PC-9 (cell line): Measurements from ENCODE around the gene CBLL2. TPM values are rescaled to one million over a fixed set of nuclear protein-coding genes. Genes with fewer than 3 reads are reported as not detected.
A peak's percentile ranks its signal among the peaks of the same experiment; 100 is the strongest.

Source experiments
- Bru-seq: library from RNA; stranded (reverse); fragments of 400-500 nt; gene quantifications from one replicate; lab custom pipeline; 2021; lab: Mats Ljungman, UMichigan
- BruChase-seq, 2 experiments: library from RNA; stranded (reverse); fragments of 400-500 nt; gene quantifications; one replicate each; lab custom pipeline; 2021; lab: Mats Ljungman, UMichigan
- BruUV-seq: library from RNA; stranded (reverse); fragments of 400-500 nt; replicated peaks from 2 replicates; lab custom pipeline; 2021; lab: Mats Ljungman, UMichigan
- CTCF ChIA-PET: fragments of 300-600 bp; sonication (Branson Sonifier 250); formaldehyde crosslinking; loops from one replicate; lab custom pipeline; 2022; ENCODE audit warnings: antibody characterized with exemption; lab: Charles Lee
- POLR2A ChIA-PET: fragments of 300-600 bp; sonication (Branson Sonifier 250); formaldehyde crosslinking; loops from one replicate; lab custom pipeline; 2022; ENCODE audit warnings: antibody characterized with exemption; ENCODE audit not compliant: unreplicated experiment; lab: Charles Lee
- DNase-seq, 2 experiments: peaks; one replicate each; pipeline versions ENCODE4 v3.0.0 to v3.0.0-alpha.2; 2015 to 2022; ENCODE audit warnings: mixed read lengths in 1 of 2
- H2AFZ ChIP-seq: fragments of 200-600 bp; sonication (generic); 2 replicates; pipeline ENCODE4 v1.8.1; 2017; ENCODE audit warnings: antibody characterized with exemption
- H3F3A ChIP-seq: fragments of 200-600 bp; sonication (generic); 2 replicates; pipeline ENCODE4 v1.8.1; 2017; ENCODE audit warnings: antibody characterized with exemption, mild to moderate bottlenecking, low read depth; ENCODE audit not compliant: insufficient read depth
- H3K27ac ChIP-seq: fragments of 200-600 bp; sonication (generic); 2 replicates; pipeline ENCODE4 v1.6.1; 2016; ENCODE audit warnings: mixed run types
- H3K27me3 ChIP-seq: fragments of 200-600 bp; sonication (generic); 2 replicates; pipeline ENCODE4 v1.6.1; 2016; ENCODE audit warnings: low read depth, mixed run types; ENCODE audit not compliant: insufficient read depth
- H3K36me3 ChIP-seq: fragments of 200-600 bp; sonication (generic); 2 replicates; pipeline ENCODE4 v1.6.1; 2016; ENCODE audit warnings: low read depth, mixed run types
- H3K4me1 ChIP-seq: fragments of 200-600 bp; sonication (generic); replicated peaks from 2 replicates; pipeline ENCODE4 v1.6.1; 2016; ENCODE audit warnings: mixed run types; ENCODE audit not compliant: insufficient read depth
- H3K4me2 ChIP-seq: fragments of 200-600 bp; sonication (generic); 2 replicates; pipeline ENCODE4 v1.6.1; 2017; ENCODE audit warnings: mixed run types
- H3K4me3 ChIP-seq: fragments of 200-600 bp; sonication (generic); 2 replicates; pipeline ENCODE4 v1.6.1; 2016; ENCODE audit warnings: mixed run types
- H3K79me2 ChIP-seq: fragments of 200-600 bp; sonication (generic); 2 replicates; pipeline ENCODE4 v1.6.1; 2017; ENCODE audit warnings: low read depth, mixed run types
- H3K9me2 ChIP-seq: fragments of 200-600 bp; sonication (generic); 2 replicates; pipeline ENCODE4 v1.8.1; 2017; ENCODE audit warnings: mild to moderate bottlenecking; ENCODE audit not compliant: insufficient read depth
- H3K9me3 ChIP-seq: fragments of 200-600 bp; sonication (generic); 2 replicates; pipeline ENCODE4 v1.8.1; 2016; ENCODE audit warnings: low read depth; ENCODE audit not compliant: insufficient read depth
- H4K20me1 ChIP-seq: fragments of 200-600 bp; sonication (generic); 2 replicates; pipeline ENCODE4 v1.8.1; 2017; ENCODE audit not compliant: insufficient read depth
- CTCF ChIP-seq: fragments of 200-600 bp; sonication (generic); conservative IDR thresholded peaks from 2 replicates; pipeline ENCODE4 v1.6.1; 2017; ENCODE audit warnings: mixed run types, antibody characterized with exemption, mild to moderate bottlenecking, moderate library complexity
- EZH2 ChIP-seq: fragments of 200-600 bp; sonication (generic); IDR thresholded peaks from 2 replicates; pipeline ENCODE4 v1.8.0; 2017; ENCODE audit warnings: antibody characterized with exemption, low read depth
- intact Hi-C: fragments of 100-400 bp; cut with micrococcal nuclease; formaldehyde crosslinking; loops from one replicate; pipeline ENCODE4 v1.10.0; 2022; ENCODE audit not compliant: unreplicated experiment
- long read RNA-seq: library from polyadenylated mRNA; stranded (forward); transcript quantifications from one replicate; pipeline ENCODE4 v2.0.0, GENCODE V29; 2022
- total RNA-seq: library from RNA; stranded (reverse); gene quantifications from 2 replicates; pipeline ENCODE4 v1.2.3, GENCODE V29; 2021

CBLL2 gene
- not detected in 2 replicates for total RNA-seq
- Bru-seq, nascent RNA: percentile 26 among the genes with signal in this experiment
- percentile 26 among the genes with signal in this experiment for BruChase-seq, experiment 1, labeled RNA remaining after a 2-hour chase
- BruChase-seq, experiment 2, labeled RNA remaining after a 6-hour chase: not detected
- long read RNA-seq: 0 reads

GRCh38 chrX:22272613-22273012, at the start of gene CBLL2:
CBLL2 (plus strand) TSS chrX:22272913; CDS start chrX:22272992, 79 bp downstream.
- POLR2A ChIA-PET: no interaction called here
- Histone ChIP-seq H3K27me3 (no peaks in the 10 kb centered on the region), H3K4me3 (no peak within 1 kb of the TSS), H3K36me3 (no peaks in the 10 kb centered on the region), H3F3A (no peaks in the 10 kb centered on the region), H3K9me2 (no peaks in the 10 kb centered on the region), H3K9me3 (no peaks in the 10 kb centered on the region), H3K27ac (no peak within 1 kb of the TSS), H3K4me2 (no peak within 1 kb of the TSS), H3K4me1 (no peaks in the 10 kb centered on the region), H2AFZ (no peak within 1 kb of the TSS), H4K20me1 (no peaks in the 10 kb centered on the region), H3K79me2 (no peaks in the 10 kb centered on the region)
- DNase-seq: no peak
- CTCF ChIA-PET: no interaction called here
- BruUV-seq: no TSS peak
- TF ChIP-seq EZH2 (no peak), CTCF (no peak)
- intact Hi-C loops: no loop called here

- intact Hi-C loops: no loop called here
- Histone ChIP-seq H3K27ac (no peak overlapping the region), H3K79me2 (no peaks in the 10 kb centered on the region), H3K4me2 (no peak overlapping the region), H3K4me3 (no peak overlapping the region), H3K27me3 (no peaks in the 10 kb centered on the region), H3K36me3 (no peaks in the 10 kb centered on the region), H3K9me2 (no peaks in the 10 kb centered on the region), H4K20me1 (no peaks in the 10 kb centered on the region), H2AFZ (no peak overlapping the region), H3K4me1 (no peaks in the 10 kb centered on the region), H3K9me3 (no peaks in the 10 kb centered on the region), H3F3A (no peaks in the 10 kb centered on the region)
- DNase-seq: no peak
- POLR2A ChIA-PET: no interaction called here
- no peak for TF ChIP-seq EZH2
- no peak for TF ChIP-seq CTCF
- no TSS peak for BruUV-seq
- CTCF ChIA-PET: no interaction called here
Measured at GRCh38 chrX:22234380-22234779, 38.3 kb upstream of the CBLL2 start.

- no peaks in the 10 kb centered on the region for H3K79me2 ChIP-seq
- BruUV-seq: no TSS peak
- no peaks in the 10 kb centered on the region for H3K27me3 ChIP-seq
- H4K20me1 ChIP-seq: no peaks in the 10 kb centered on the region
- H2AFZ ChIP-seq: no peak overlapping the region
- no peaks in the 10 kb centered on the region for H3K4me1 ChIP-seq
- H3K9me2 ChIP-seq: no peaks in the 10 kb centered on the region
- H3K4me3 ChIP-seq: no peak overlapping the region
- H3K27ac ChIP-seq: no peak overlapping the region
- no peaks in the 10 kb centered on the region for H3K36me3 ChIP-seq
- CTCF ChIA-PET: no interaction called here
- no peaks in the 10 kb centered on the region for H3K9me3 ChIP-seq
- H3F3A ChIP-seq: no peaks in the 10 kb centered on the region
- TF ChIP-seq EZH2 (no peak), CTCF (no peak)
- intact Hi-C loops: no loop called here
- POLR2A ChIA-PET: no interaction called here
- no peak overlapping the region for H3K4me2 ChIP-seq
- DNase-seq: no peak
Measured at GRCh38 chrX:22237479-22237878, 35.2 kb upstream of the CBLL2 start.
